HG02678 (cell line): ENCODE measurements around the gene RBM17.
A peak's percentile ranks its signal among the peaks of the same experiment; 100 is the strongest.
"Not testable (repeated sequence)": the region's sequence is repeated elsewhere in the genome, so short reads cannot be mapped to it uniquely, and the experiment has no call there.

Experiments used
- ATAC-seq: cut with Tn5 transposase; IDR thresholded peaks from one replicate; pipeline ENCODE4 v1.9.1; 2021; ENCODE audit warnings: mild to moderate bottlenecking, moderate library complexity; ENCODE audit not compliant: unreplicated experiment

RBM17 gene

DNA sequence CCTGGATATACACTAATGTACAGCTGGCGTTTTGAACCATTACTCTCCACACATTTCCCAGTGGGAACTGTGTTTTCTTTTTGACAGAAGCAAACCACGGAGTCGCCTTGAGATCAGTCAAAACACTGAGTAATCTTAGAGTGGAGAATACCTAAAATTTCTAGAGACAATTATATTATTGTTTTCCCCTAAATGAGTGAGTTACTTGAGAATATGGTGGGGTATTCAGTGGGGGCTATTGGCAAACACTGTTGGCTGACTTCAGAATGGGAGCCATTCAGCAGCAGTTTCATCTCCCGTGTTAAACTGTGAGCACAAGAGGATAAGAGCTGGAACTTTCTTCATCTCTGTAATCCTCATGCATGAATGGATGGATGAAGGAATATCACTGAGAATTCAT is 32.9 kb upstream of the RBM17 start:
- no peak for ATAC-seq

DNA sequence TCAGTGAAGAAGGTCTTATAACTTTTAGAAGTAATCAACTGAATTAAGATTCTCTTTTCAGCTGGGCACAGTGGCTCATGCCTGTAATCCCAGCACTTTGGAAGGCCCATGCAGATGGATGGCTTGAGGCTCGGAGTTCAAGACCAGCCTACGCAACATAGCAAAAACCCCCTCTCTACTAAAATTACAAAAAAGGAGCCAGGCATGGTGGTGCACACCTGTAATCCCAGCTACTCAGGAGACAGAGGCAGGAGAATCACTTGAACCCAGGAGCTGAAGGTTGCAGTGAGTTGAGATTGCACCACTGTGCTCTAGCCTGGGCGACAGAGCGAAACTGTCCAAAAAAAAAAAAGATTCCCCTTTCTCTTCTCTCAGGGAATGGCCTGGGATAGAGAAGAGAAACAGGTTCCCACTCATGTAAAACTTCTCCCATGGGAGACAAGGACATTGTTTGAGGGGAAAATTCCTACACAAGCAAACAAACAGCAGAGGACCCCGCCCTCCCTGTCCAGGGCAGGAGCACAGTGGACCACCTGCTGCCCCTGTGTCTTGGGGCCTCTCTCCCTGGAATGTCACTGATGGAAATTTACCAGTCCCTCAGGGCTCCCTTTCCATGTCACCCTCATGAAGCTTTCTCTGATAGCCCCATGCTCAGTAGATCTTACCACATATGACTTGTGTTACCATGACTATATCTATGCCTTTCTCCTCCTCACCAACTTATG is 32.3 kb upstream of the RBM17 start:
- no peak for ATAC-seq

- ATAC-seq: no peak
These were observed 30.0 kb upstream of the RBM17 start for GRCh38 chr10:6058682-6059475.

- ATAC-seq: no peak
These were observed 29.3 kb upstream of the RBM17 start for GRCh38 chr10:6059506-6059905.

DNA sequence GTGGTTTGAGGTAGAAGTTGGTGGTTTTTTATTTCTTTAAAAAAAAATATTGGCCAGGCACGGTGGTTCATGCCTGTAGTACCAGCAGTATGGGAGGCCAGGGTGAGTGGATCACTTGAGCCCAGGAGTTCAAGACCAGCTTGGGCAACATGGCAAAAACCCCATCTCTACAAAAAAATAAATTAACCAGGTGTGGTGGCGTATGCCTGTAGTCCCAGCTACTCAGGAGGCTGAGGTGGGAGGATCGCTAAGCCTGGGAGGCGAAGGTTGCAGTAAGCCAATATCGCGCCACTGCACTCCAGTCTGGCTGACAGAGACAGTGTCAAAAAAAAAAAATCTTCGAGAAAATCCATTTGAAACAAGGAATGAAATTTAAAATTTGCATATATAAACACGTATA is 27.8 kb upstream of the RBM17 start:
- ATAC-seq: no peak

GRCh38 chr10:6062101-6062771 is 26.6 kb upstream of the RBM17 start, which contains the start of gene IL2RA:
TSS of gene IL2RA (minus strand) at chr10:6062367. CDS start at chr10:6062151, 216 bp downstream.
- ATAC-seq: no peak

DNA sequence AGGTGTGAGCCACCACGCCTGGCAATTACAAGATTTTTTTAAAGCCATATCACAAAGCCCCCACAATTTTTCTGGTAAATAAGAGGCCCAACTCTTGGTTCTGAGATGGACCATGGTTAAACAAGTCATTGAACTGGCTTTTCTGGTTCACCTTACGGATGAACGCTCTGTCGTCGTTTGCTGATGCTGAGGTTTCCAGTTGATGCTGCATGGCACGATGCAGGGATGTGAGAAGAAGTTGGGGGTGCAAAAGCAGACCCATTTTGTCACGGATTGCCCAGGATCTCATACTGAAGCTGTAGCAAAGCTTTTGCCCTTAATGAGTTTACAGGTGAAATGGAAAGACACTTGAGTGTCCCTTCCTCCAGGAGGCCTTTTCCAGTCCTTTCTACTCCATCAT is 24.7 kb upstream of the RBM17 start:
- ATAC-seq: no peak

GRCh38 chr10:6064726-6065125 is 24.1 kb upstream of the RBM17 start:
- ATAC-seq: not testable (repeated sequence)

DNA sequence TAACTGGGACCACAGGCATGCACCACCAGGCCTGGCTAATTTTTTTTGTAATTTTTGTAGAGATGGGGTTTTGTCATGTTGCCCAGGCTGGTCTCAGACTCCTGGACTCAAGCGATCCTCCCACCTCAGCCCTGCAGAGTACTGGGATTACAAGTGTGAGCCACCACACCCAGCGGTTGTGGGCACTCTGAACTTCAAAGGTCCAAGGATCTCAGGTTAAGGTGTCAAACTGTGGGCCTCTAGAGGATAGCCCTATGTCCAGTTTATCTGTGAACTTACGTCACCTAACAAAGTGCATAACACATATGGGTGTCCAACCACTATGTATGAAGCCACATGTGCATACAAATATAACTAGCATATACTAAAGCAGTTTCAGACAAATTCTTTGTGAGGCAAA is 23.4 kb upstream of the RBM17 start:
- ATAC-seq: no peak

DNA sequence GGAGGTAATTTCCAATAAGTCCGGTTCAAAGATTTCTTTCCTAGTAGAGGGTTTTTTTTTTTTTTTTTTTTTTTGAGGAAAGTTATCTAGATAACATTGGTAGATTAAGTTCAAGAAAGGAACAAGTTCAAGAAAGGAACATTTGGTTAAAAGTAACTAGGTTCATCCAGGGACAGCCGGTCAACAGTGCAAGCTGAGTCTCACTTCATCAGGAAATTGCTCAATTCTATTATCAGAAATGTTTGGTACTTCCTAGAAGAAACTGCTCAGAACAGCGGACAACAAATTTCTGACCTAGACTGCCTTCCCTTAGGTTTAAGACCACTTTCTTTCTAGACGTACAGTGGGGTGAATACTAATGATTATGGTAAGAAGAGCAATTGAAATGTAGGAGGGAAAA is 23.0 kb upstream of the RBM17 start:
- ATAC-seq: no peak

DNA sequence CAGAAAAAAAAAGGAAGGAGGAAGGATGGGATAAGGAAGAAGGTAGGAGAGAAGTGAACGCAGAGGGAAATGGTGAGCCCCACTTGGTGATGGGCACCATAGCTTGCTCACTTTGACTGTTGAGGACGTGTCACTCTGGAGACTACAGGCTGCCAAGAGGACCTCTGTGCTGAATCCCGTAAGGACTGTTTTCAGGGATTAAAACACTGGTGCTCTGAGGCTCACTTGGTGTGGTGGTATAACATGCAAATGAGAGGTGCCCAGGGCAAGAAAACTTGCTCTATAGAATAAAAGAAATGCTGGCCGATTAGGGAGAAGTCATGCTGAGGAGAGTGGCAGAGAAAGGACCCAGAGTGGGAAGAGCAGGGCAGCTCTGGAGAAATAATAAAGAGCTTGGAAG is 21.4 kb upstream of the RBM17 start:
- ATAC-seq: no peak

- ATAC-seq: no peak
These were observed 20.8 kb upstream of the RBM17 start for GRCh38 chr10:6068006-6068405.

DNA sequence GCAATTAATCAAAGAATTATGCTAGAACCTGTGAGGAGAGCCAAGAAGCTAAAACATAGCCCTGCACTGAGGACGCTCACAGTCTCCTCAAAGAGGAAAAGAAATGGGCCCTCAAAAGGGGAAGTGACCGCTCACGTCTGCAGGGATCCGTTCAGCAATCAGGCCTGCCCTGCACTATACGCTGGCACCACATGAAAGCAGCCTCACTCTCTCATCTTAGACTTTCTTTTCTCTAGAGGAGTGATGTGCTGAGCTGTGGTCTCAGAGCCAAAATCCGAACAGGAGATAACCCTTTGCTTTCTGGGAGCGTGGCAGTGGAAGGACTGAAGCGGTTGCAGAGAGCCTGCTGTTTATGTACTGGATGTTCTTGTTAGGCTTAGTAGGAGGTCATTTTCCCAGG is 20.4 kb upstream of the RBM17 start:
- peak; percentile 51 for ATAC-seq

- peak; percentile 33 for ATAC-seq
These were observed 19.5 kb upstream of the RBM17 start for GRCh38 chr10:6069081-6069931.

GRCh38 chr10:6070660-6071059 is 18.2 kb upstream of the RBM17 start:
- ATAC-seq: no peak

DNA sequence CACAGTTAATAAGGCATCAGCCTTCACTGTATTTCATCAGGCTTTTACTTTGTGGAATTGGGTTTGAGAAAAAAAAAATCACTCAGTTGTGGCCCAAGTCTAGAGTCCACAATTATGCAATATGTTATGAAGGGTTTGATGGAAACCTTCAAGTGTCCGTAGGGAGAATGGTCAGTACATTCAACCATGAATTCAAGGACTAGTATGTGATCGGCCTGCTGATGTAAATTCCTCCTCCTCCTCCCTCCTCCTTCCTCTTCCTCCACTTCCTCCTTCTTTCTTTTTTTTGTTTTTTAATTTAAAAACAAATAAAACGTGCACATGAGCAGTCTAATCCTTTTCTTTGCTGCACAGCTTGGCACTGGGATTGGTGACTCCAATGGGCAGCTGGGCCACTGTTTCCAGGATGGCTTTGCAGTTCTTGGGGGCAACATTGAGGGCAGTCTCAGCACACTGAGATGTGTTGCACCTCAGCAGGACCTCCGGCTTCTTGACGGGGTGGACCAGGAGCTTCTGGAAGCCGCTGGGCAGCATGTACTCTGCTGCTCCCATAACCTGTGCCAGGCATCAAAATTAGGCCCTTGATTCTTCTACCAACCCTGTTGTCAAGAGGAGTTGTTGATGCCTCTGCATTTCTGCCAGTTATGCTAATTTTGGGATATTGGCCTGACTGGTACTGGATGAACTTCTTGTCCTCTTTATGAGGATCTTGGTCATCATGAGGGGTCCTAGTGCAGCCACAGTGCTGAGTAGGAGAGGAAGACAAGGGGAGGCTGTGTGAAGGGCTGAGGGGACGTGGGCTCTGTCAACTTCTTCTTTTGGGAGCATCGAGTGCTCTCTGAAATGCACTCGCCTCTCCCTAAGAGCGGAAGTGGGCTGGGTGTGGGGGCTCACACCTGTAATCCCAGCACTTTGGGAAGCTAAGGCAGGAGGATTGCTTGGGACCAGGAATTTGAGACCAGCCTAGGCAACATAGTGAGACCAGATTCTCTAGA is 17.4 kb upstream of the RBM17 start:
- no peak for ATAC-seq

GRCh38 chr10:6072215-6072934 is 16.5 kb upstream of the RBM17 start:
- ATAC-seq: peak; percentile 62

GRCh38 chr10:6074489-6075301 is 14.1 kb upstream of the RBM17 start:
- ATAC-seq: no peak
